ENCODE data around the gene IGSF10. TPM values are rescaled to one million over a fixed set of nuclear protein-coding genes. Genes with fewer than 3 reads are reported as not detected.
"Not testable (repeated sequence)": the region's sequence is repeated elsewhere in the genome, so short reads cannot be mapped to it uniquely, and the experiment has no call there.

Gene IGSF10
- total RNA-seq, 1 donor from 2014 or later, result 1.2 TPM

GRCh38 chr3:151501171-151501922, 40.5 kb upstream of the IGSF10 start:
- H3K4me3 Mint-ChIP-seq (ENCODE audit: unreplicated experiment), result no peak overlapping the region
- H3K36me3 Mint-ChIP-seq (ENCODE audit: unreplicated experiment), result no peaks in the 10 kb centered on the region
- peaks cover 3% of the 10 kb centered on the region for H3K9me3 Mint-ChIP-seq (ENCODE audit: unreplicated experiment)
- peaks cover 4% of the 10 kb centered on the region for H3K4me1 Mint-ChIP-seq (ENCODE audit: unreplicated experiment)
- H3K27me3 Mint-ChIP-seq (ENCODE audit: unreplicated experiment), result no peaks in the 10 kb centered on the region
- no peak for DNase-seq (ENCODE audit: extremely low spot score, unreplicated experiment)
- H3K27ac Mint-ChIP-seq (ENCODE audit: unreplicated experiment), result no peak overlapping the region
- TF ChIP-seq CTCF (IDR thresholded peaks at IDR 0.05), result no peak

GRCh38 chr3:151499168-151499567, 38.3 kb upstream of the IGSF10 start:
- Mint-ChIP-seq H3K27me3 (ENCODE audit: unreplicated experiment) (peaks cover 3% of the 10 kb centered on the region), H3K4me3 (ENCODE audit: unreplicated experiment) (no peak overlapping the region), H3K9me3 (ENCODE audit: unreplicated experiment) (peaks cover 3% of the 10 kb centered on the region), H3K27ac (ENCODE audit: unreplicated experiment) (no peak overlapping the region), H3K4me1 (ENCODE audit: unreplicated experiment) (peaks cover 4% of the 10 kb centered on the region), H3K36me3 (ENCODE audit: unreplicated experiment) (no peaks in the 10 kb centered on the region)
- DNase-seq (ENCODE audit: extremely low spot score, unreplicated experiment), result no peak
- no peak for TF ChIP-seq CTCF (IDR thresholded peaks at IDR 0.05)

DNA sequence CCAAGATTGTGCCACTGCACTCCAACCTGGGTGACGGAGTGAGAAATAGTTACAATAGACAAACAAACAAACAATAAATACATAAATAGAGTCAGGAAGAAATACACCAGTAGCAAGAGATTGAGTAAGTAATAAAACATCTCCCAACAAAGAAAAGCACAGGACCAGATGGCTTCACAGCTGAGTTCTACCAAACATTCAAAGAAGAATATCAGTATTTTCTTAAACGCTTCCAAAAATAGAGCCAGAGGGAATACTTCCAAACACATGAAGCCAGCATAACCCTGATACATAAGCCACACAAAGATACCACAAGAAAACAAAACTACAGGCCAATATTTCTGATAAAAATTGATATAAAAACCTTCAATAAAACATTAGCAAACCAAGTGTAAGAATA, 30.7 kb upstream of the IGSF10 start:
- no peak for TF ChIP-seq CTCF (IDR thresholded peaks at IDR 0.05)
- no peaks in the 10 kb centered on the region for H3K9me3 Mint-ChIP-seq (ENCODE audit: unreplicated experiment)
- H3K27me3 Mint-ChIP-seq (ENCODE audit: unreplicated experiment), result peaks cover 12% of the 10 kb centered on the region
- H3K4me3 Mint-ChIP-seq (ENCODE audit: unreplicated experiment), result no peak overlapping the region
- H3K27ac Mint-ChIP-seq (ENCODE audit: unreplicated experiment), result no peak overlapping the region
- DNase-seq (ENCODE audit: extremely low spot score, unreplicated experiment), result no peak
- no peaks in the 10 kb centered on the region for H3K36me3 Mint-ChIP-seq (ENCODE audit: unreplicated experiment)
- H3K4me1 Mint-ChIP-seq (ENCODE audit: unreplicated experiment), result no peaks in the 10 kb centered on the region

- not testable (repeated sequence) for DNase-seq (ENCODE audit: extremely low spot score, unreplicated experiment); H3K4me1 Mint-ChIP-seq (ENCODE audit: unreplicated experiment); H3K27ac Mint-ChIP-seq (ENCODE audit: unreplicated experiment); H3K36me3 Mint-ChIP-seq (ENCODE audit: unreplicated experiment); H3K4me3 Mint-ChIP-seq (ENCODE audit: unreplicated experiment)
- Mint-ChIP-seq H3K9me3 (ENCODE audit: unreplicated experiment) (peaks cover 14% of the 10 kb centered on the region), H3K27me3 (ENCODE audit: unreplicated experiment) (peaks cover 17% of the 10 kb centered on the region)
Observed at GRCh38 chr3:151487833-151488232, 27.0 kb upstream of the IGSF10 start.

DNA sequence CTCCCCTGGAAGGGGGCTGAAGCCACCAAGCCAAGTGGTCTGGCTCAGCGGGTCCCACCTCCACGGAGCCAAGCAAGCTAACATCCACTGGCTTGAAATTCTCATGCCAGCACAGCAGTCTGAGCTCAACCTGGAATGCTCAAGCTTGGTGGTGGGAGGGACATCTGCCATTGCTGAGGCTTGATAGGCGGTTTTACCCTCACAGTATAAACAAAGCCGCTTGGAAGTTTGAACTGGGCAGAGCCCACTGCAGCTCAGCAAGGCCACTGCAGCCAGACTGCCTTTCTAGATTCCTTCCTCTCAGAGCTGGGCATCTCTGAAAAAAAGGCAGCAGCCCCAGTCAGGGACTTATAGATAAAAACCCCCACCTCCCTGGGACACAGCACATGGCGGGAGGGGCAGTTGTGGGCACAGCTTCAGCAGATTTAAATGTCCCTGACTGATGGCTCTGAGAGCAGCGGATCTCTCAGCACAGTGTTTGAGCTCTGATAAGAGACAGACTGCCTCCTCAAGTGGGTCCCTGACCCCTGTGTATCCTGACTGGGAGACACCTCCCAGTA, 23.2 kb upstream of the IGSF10 start:
- peaks cover 17% of the 10 kb centered on the region for H3K27me3 Mint-ChIP-seq (ENCODE audit: unreplicated experiment)

More for the DNA sequence above, 23.2 kb upstream of the IGSF10 start:
- H3K4me1 Mint-ChIP-seq (ENCODE audit: unreplicated experiment), result no peaks in the 10 kb centered on the region
- DNase-seq (ENCODE audit: extremely low spot score, unreplicated experiment), result no peak
- peaks cover 26% of the 10 kb centered on the region for H3K9me3 Mint-ChIP-seq (ENCODE audit: unreplicated experiment)
- no peaks in the 10 kb centered on the region for H3K36me3 Mint-ChIP-seq (ENCODE audit: unreplicated experiment)
- no peak overlapping the region for H3K27ac Mint-ChIP-seq (ENCODE audit: unreplicated experiment)
- TF ChIP-seq CTCF (IDR thresholded peaks at IDR 0.05), result no peak
- no peak overlapping the region for H3K4me3 Mint-ChIP-seq (ENCODE audit: unreplicated experiment)
